Breast epithelium (tissue), 3 donors: ENCODE data around the gene PISD.

ENCODE experiments used
- CTCF ChIP-seq, 3 donors: fragments of 450-650 bp; IDR thresholded peaks; one replicate each; pipeline ENCODE4 v1.5.1; 2016 to 2017; ENCODE audit warnings: antibody characterized with exemption in 3 of 3, mild to moderate bottlenecking in 3 of 3, moderate library complexity in 3 of 3
- POLR2AphosphoS5 ChIP-seq, 3 donors: sonication (generic); formaldehyde crosslinking; IDR thresholded peaks; one replicate each; pipeline ENCODE4 v1.6.1; 2017; ENCODE audit warnings: antibody characterized with exemption in 3 of 3

- TF ChIP-seq CTCF (IDR thresholded peaks at IDR 0.05) (no peak), POLR2AphosphoS5 (IDR thresholded peaks at IDR 0.05) (no peak)
These were observed 36.8 kb downstream of the PISD start for GRCh38 chr22:31625257-31625640.
